T-helper 1 cell treated with Interleukin-12 subunit alpha and Interleukin-12 subunit beta and Interleukin-4 antibody, amounts not matched to agents 30 μg/mL and 1 μg/mL, for 36 hours (primary cell): ENCODE data around the gene IFITM2.
A peak's percentile ranks its signal among the peaks of the same experiment; 100 is the strongest.
"Not testable (repeated sequence)": the region's sequence is repeated elsewhere in the genome, so short reads cannot be mapped to it uniquely, and the experiment has no call there.

Experiments used
- H3K27ac Mint-ChIP-seq: one replicate; pipeline ENCODE4 v1.8.0; 2021; ENCODE audit warnings: mild to moderate bottlenecking, mixed read lengths
- H3K27me3 Mint-ChIP-seq: one replicate; pipeline ENCODE4 v1.8.0; 2021; ENCODE audit warnings: low read depth, mixed read lengths
- H3K36me3 Mint-ChIP-seq: one replicate; pipeline ENCODE4 v1.8.0; 2021; ENCODE audit warnings: low read depth, mixed read lengths
- H3K4me1 Mint-ChIP-seq: one replicate; pipeline ENCODE4 v1.8.0; 2021; ENCODE audit warnings: low read depth, mixed read lengths
- H3K4me3 Mint-ChIP-seq: one replicate; pipeline ENCODE4 v1.8.0; 2021; ENCODE audit warnings: mild to moderate bottlenecking, moderate library complexity, mixed read lengths
- H3K9me3 Mint-ChIP-seq: one replicate; pipeline ENCODE4 v1.8.0; 2021; ENCODE audit warnings: mixed read lengths

IFITM2 gene

DNA sequence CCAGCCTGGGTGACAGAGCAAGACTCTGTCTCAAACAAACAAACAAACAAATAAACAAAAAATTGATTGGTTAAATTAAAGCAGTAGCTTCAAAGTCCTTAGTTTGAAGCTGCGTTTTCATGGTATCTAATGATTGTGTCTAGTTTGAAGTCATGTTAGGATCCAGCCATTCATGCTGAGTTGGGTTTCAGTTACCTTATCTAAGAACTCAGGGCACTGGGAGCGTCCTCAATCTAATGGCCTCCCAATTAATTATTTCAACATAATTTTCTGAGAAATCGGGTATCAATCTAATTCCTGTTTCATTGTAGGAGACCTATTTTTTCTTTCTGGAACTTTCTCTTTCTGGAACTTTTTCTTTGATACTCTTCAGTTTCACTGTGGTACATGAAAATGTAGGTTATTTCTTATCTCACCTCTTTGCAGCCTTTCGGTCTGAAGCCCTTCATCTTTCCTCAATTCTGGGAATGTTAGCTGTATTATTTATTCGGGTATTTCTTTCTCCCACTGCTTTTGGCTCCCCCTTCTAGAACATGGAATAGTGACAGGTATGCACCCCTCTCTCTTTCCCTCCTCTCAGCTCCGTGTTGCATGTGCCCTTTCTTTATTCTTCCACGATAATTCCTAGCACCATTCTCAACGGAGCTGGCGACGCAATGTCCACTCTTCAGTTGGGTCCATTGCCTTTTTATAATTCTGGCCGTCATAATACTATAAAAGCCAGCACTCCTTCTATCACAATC is 37.4 kb downstream of the IFITM2 start:
- H3K4me3 Mint-ChIP-seq, result no peak overlapping the region
- H3K4me1 Mint-ChIP-seq, result peaks cover 9% of the 10 kb centered on the region
- peaks cover 33% of the 10 kb centered on the region for H3K27me3 Mint-ChIP-seq
- H3K9me3 Mint-ChIP-seq, result no peaks in the 10 kb centered on the region
- peaks cover 3% of the 10 kb centered on the region for H3K36me3 Mint-ChIP-seq
- H3K27ac Mint-ChIP-seq, result no peak overlapping the region

DNA sequence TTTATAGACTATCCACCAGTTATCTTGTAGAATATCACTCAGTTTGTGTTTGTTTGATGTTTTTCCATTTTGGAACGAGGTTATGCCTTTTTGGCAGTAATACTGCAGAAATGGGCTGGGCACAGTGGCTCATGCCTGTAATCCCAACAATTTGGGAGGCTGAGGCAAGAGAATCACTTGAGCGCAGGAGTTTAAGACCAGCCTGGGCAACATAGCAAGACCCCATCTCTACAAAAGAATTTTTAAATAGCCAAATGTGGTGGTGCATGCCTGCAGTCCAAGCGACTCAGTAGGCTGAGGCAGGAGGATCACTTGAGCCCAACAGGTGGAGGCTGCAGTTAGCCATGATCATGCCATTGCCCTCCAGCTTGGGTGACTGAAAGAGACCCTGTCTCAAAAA is 38.9 kb downstream of the IFITM2 start:
- H3K4me1 Mint-ChIP-seq, result peaks cover 15% of the 10 kb centered on the region
- H3K9me3 Mint-ChIP-seq, result no peaks in the 10 kb centered on the region
- peaks cover 28% of the 10 kb centered on the region for H3K27me3 Mint-ChIP-seq
- no peaks in the 10 kb centered on the region for H3K36me3 Mint-ChIP-seq
- H3K27ac Mint-ChIP-seq, result no peak overlapping the region
- H3K4me3 Mint-ChIP-seq, result no peak overlapping the region

DNA sequence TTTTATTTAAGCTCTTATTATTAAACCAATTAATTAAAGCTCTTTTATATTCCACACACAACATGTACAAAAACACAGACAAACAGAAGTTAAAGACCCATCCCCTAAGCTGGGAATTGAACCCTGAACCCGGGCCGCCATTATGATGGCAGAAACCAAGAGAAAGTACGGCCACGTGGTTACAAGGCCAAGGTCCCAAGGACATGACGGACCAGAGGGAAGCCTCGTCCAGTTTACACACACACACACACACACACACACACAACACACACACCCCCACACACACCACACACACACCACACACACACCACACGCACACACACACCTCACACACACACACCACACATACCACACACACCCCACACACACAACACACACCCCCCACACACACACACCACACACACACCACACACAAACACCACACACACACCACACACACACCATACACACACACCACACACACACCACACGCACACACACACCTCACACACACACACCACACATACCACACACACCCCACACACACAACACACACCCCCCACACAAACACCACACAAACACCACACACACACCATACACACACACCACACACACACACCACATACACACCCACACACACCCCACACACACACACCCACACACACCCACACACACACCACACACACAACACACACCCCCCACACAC is 41.8 kb downstream of the IFITM2 start:
- peaks cover 25% of the 10 kb centered on the region for H3K27me3 Mint-ChIP-seq
- not testable (repeated sequence) for H3K27ac Mint-ChIP-seq, H3K4me3 Mint-ChIP-seq, H3K36me3 Mint-ChIP-seq, H3K9me3 Mint-ChIP-seq
- peaks cover 30% of the 10 kb centered on the region for H3K4me1 Mint-ChIP-seq

GRCh38 chr11:350033-350722 is 42.6 kb downstream of the IFITM2 start:
- not testable (repeated sequence) for H3K9me3 Mint-ChIP-seq, H3K4me3 Mint-ChIP-seq, H3K36me3 Mint-ChIP-seq, H3K27ac Mint-ChIP-seq
- peaks cover 32% of the 10 kb centered on the region for H3K4me1 Mint-ChIP-seq
- peaks cover 24% of the 10 kb centered on the region for H3K27me3 Mint-ChIP-seq

DNA sequence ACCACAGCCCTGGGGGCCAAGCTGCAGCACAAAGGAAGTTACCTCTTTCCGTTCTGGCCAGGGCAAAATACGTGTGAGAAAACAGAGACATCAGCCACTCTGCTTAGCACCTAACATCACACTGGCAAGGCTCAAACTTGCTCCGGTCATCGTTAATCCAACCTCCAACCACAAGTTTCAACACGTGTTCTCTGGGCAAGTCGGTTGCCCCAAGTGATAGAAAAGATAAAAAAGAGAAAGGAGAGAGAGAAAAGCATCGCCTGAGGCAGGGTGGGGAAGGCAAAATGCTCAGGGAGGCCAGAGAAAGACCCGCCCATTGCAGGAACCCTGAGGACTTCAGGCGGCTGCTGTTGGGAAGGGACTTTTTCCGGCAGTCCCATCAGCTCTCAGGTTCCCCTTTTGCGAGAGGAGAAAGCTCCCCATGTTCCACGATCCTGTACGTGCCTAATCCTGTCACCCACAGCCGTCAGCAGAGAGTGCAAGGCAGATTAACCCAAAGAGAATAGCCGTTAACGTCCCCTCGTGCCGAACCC is 43.2 kb downstream of the IFITM2 start:
- H3K27ac Mint-ChIP-seq, result no peak overlapping the region
- no peaks in the 10 kb centered on the region for H3K9me3 Mint-ChIP-seq
- peaks cover 35% of the 10 kb centered on the region for H3K4me1 Mint-ChIP-seq
- H3K27me3 Mint-ChIP-seq, result peaks cover 17% of the 10 kb centered on the region
- no peak overlapping the region for H3K4me3 Mint-ChIP-seq
- no peaks in the 10 kb centered on the region for H3K36me3 Mint-ChIP-seq

GRCh38 chr11:351411-351810 is 43.8 kb downstream of the IFITM2 start:
- peaks cover 11% of the 10 kb centered on the region for H3K27me3 Mint-ChIP-seq
- H3K4me1 Mint-ChIP-seq, result peaks cover 33% of the 10 kb centered on the region
- H3K9me3 Mint-ChIP-seq, result no peaks in the 10 kb centered on the region
- H3K4me3 Mint-ChIP-seq, result no peak overlapping the region
- no peaks in the 10 kb centered on the region for H3K36me3 Mint-ChIP-seq
- H3K27ac Mint-ChIP-seq, result no peak overlapping the region

DNA sequence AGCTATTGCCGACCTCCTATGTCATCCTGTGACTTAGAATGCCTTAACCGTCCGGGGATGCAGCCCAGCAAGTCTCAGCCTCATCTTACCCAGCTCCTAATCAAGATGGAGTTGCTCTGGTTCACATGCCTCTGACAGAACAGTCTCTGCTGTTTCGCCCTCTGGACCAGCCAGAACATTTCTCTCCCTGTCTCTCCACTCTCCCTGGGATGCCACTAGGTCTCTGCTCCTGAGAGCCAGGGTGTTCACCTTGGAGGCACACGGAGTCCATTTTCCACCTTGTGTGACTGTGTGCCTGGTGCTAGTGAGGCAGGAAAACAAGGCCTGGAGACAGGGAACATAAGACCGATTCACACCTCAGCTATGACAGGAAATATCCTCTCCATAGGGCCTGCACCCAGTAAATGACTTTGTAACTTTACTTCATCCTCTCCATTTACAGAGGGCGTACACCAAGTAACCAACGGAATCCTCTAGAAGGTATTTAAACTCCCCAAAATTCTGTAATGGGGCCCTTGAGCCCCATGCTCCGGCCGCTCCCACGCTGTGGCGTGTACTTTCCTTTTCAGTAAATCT is 44.9 kb downstream of the IFITM2 start:
- no peaks in the 10 kb centered on the region for H3K9me3 Mint-ChIP-seq

GRCh38 chr11:353179-353873 is 45.7 kb downstream of the IFITM2 start:
- no peaks in the 10 kb centered on the region for H3K36me3 Mint-ChIP-seq
- peak overlapping the region; percentile 30 for H3K4me3 Mint-ChIP-seq
- no peaks in the 10 kb centered on the region for H3K9me3 Mint-ChIP-seq
- peaks cover 33% of the 10 kb centered on the region for H3K4me1 Mint-ChIP-seq
- H3K27ac Mint-ChIP-seq, result peak overlapping the region; percentile 63
- H3K27me3 Mint-ChIP-seq, result peaks cover 9% of the 10 kb centered on the region

More for the DNA sequence above, 44.9 kb downstream of the IFITM2 start:
- Mint-ChIP-seq H3K36me3 (no peaks in the 10 kb centered on the region), H3K27ac (no peak overlapping the region), H3K27me3 (peaks cover 9% of the 10 kb centered on the region), H3K4me1 (peaks cover 33% of the 10 kb centered on the region), H3K4me3 (no peak overlapping the region)

DNA sequence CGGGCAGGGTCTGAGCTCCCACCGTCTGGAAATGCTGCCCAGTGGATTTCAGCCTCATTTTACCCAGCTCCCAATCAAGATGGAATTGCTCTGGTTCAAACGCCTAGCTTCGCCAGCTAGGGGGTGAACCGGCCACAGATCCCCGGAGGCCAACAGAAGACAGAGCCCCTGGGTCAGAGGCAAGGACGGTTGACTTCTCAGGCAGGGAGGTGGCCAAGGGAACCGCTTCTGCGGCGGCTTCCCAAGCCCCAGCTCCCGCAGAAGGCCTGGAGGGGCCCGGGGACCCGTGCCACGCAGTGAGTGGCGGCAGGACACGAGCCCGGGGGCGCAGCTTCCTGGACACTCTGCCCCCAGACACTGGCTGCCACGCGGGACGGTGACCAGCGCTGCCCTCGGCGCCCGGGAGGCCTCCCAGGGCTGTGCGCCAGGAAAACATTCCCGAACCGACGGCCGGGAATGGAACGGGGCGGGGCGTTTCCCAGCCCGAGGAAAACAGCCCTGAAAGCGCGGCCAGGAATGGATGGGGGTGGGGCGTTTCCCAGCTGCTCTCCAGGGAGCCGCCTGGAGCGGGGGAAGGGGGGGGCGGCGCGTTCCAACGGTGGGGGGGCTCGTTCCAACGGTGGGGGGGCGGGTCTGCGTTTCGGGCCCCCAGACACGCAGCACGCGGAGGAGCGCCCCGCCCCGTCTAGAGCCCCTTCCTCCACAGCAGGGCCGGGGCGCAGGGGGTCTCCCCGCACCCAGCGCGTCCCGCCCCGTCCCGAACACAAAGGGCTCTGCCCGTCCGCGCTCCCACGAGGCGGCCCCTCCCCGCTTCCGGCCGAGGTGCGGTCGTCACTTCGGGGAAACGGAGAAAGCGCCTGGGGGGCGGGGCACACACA is 48.2 kb downstream of the IFITM2 start:
- Mint-ChIP-seq H3K27ac (peak overlapping the region; percentile 82), H3K36me3 (no peaks in the 10 kb centered on the region), H3K4me3 (peak overlapping the region; percentile 83), H3K27me3 (peaks cover 4% of the 10 kb centered on the region), H3K9me3 (no peaks in the 10 kb centered on the region), H3K4me1 (peaks cover 33% of the 10 kb centered on the region)

- Mint-ChIP-seq H3K36me3 (no peaks in the 10 kb centered on the region), H3K27ac (no peak overlapping the region), H3K4me3 (no peak overlapping the region), H3K4me1 (peaks cover 27% of the 10 kb centered on the region), H3K9me3 (peaks cover 5% of the 10 kb centered on the region), H3K27me3 (peaks cover 4% of the 10 kb centered on the region)
Observed at GRCh38 chr11:356610-357009, 49.0 kb downstream of the IFITM2 start.

DNA sequence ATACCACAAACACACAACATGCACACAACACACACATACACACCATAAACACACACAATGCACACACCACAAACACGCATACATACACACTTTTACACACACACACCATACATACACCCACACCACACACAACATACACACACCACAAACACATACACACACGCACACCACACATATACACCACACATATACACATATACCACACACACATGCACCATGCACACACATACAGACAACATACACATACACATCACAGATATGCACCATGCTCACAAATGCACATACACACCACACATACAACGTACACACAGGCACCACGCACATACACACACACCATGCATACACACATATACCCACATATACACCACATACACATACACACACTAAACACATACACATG is 50.0 kb downstream of the IFITM2 start:
- peaks cover 24% of the 10 kb centered on the region for H3K4me1 Mint-ChIP-seq
- no peak overlapping the region for H3K27ac Mint-ChIP-seq
- peaks cover 5% of the 10 kb centered on the region for H3K9me3 Mint-ChIP-seq
- H3K4me3 Mint-ChIP-seq, result no peak overlapping the region
- no peaks in the 10 kb centered on the region for H3K36me3 Mint-ChIP-seq
- H3K27me3 Mint-ChIP-seq, result peaks cover 4% of the 10 kb centered on the region

DNA sequence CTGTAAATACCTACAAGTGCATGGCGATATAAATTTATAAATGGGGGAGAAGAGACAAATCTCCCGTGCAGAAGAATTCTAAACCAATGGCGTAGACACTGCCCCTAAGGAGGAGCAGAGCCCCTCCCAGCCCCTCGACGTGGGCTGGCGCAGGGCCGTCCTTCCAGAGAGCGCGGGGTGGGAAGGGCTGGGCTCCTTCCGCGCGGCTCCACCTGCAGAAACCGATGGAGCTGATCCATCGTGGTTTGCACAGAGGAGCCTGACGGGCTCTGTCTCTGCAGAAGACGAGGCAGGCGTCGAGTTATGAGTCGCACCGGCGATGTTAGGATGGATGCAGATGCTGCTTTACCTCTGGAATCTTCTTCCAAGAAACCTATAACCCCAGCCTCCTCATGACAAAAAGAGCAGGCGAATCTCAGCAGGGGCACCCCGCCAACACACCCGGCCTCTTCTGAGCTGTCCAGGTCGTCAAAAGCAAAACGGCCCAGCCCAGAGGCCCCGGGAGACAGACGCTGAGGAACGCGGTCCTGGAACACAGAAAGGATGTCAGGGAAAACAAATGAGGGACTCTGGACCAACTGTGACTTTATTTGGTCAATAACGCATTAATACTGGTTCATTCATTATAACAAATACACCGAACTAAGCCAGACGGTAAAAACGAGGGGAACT is 50.6 kb downstream of the IFITM2 start:
- Mint-ChIP-seq H3K27me3 (peaks cover 4% of the 10 kb centered on the region), H3K4me3 (no peak overlapping the region), H3K4me1 (peaks cover 17% of the 10 kb centered on the region), H3K9me3 (peaks cover 5% of the 10 kb centered on the region), H3K27ac (no peak overlapping the region), H3K36me3 (no peaks in the 10 kb centered on the region)
